MM.1S (cell line): ENCODE results near the gene PES1.
"Not testable (repeated sequence)": the region's sequence is repeated elsewhere in the genome, so short reads cannot be mapped to it uniquely, and the experiment has no call there.

Experiments
- DNase-seq: peaks from one replicate; pipeline ENCODE4 v3.0.0-alpha.2; 2015
- H2AFZ ChIP-seq: fragments of 300-600 bp; sonication (generic); 2 replicates; pipeline ENCODE4 v1.6.0; 2016; ENCODE audit warnings: antibody characterized with exemption, low read length
- H3F3A ChIP-seq: fragments of 300-600 bp; sonication (generic); 2 replicates; pipeline ENCODE4 v1.6.1; 2016; ENCODE audit warnings: mild to moderate bottlenecking, antibody characterized with exemption, low read length, moderate library complexity, mixed read lengths; ENCODE audit not compliant: insufficient read depth
- H3K27ac ChIP-seq: fragments of 300-600 bp; sonication (generic); 2 replicates; pipeline ENCODE4 v1.5.1; 2016; ENCODE audit warnings: mild to moderate bottlenecking, low read length
- H3K27me3 ChIP-seq: fragments of 300-600 bp; sonication (generic); replicated peaks from 2 replicates; pipeline ENCODE4 v1.6.0; 2016; ENCODE audit warnings: low read length; ENCODE audit not compliant: insufficient read depth
- H3K36me3 ChIP-seq: fragments of 300-600 bp; sonication (generic); replicated peaks from 2 replicates; pipeline ENCODE4 v1.6.1; 2016; ENCODE audit warnings: mild to moderate bottlenecking, low read length, mixed read lengths; ENCODE audit not compliant: insufficient read depth
- H3K4me1 ChIP-seq: fragments of 300-600 bp; sonication (generic); 2 replicates; pipeline ENCODE4 v1.6.1; 2016; ENCODE audit warnings: low read length, mixed read lengths
- H3K4me2 ChIP-seq: fragments of 300-600 bp; sonication (generic); 2 replicates; pipeline ENCODE4 v1.6.0; 2016; ENCODE audit warnings: low read depth, low read length
- H3K4me3 ChIP-seq: fragments of 300-600 bp; sonication (generic); 2 replicates; pipeline ENCODE4 v1.5.1; 2016; ENCODE audit warnings: low read length, mixed read lengths
- H3K79me2 ChIP-seq: fragments of 300-600 bp; sonication (generic); 2 replicates; pipeline ENCODE4 v1.6.1; 2016; ENCODE audit warnings: mixed run types, low read length, mixed read lengths
- H3K9ac ChIP-seq: fragments of 300-600 bp; sonication (generic); 2 replicates; pipeline ENCODE4 v1.6.1; 2016; ENCODE audit warnings: low read length, mixed read lengths
- H3K9me2 ChIP-seq: fragments of 300-600 bp; sonication (generic); replicated peaks from 2 replicates; pipeline ENCODE4 v1.6.1; 2016; ENCODE audit warnings: mild to moderate bottlenecking, low read length, mixed read lengths; ENCODE audit not compliant: insufficient read depth
- H3K9me3 ChIP-seq: fragments of 300-600 bp; sonication (generic); replicated peaks from 2 replicates; pipeline ENCODE4 v1.6.1; 2016; ENCODE audit warnings: mild to moderate bottlenecking, low read length, mixed read lengths; ENCODE audit not compliant: insufficient read depth
- H4K20me1 ChIP-seq: fragments of 300-600 bp; sonication (generic); 2 replicates; pipeline ENCODE4 v1.6.1; 2016; ENCODE audit warnings: mild to moderate bottlenecking, low read length, moderate library complexity, mixed read lengths; ENCODE audit not compliant: insufficient read depth
- CTCF ChIP-seq: fragments of 300-600 bp; sonication (generic); IDR thresholded peaks from 2 replicates; pipeline ENCODE4 v1.5.1; 2016; ENCODE audit warnings: antibody characterized with exemption, low read length, mixed read lengths
- EZH2 ChIP-seq: fragments of 300-600 bp; sonication (generic); optimal IDR thresholded peaks from 2 replicates; pipeline ENCODE3; 2017; ENCODE audit warnings: low read depth, mild to moderate bottlenecking, antibody characterized with exemption, low read length, mixed read lengths
- EZH2phosphoT487 ChIP-seq: fragments of 300-600 bp; sonication (generic); IDR thresholded peaks from 2 replicates; pipeline ENCODE4 v1.6.1; 2018; ENCODE audit warnings: antibody characterized with exemption, low read length

The PES1 gene

DNA sequence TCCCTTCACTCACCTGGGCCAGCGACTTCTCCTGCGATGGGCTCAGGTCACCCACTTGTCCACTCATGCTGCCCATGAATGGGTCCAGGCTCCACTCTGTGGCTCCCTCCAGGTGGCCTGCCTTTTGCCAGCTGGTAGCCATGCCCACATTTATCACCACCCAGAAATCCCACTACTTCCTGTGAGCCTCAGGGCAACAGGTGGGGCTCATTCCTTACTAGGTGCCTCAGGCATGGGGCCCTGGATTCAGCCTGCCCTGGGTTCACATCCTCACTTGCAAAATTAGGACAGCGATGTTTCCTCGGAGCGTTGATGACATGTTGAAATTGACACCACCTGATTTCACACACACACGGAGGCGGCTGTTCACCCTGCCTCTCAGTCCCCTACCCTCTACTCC, 45.1 kb downstream of the PES1 start, which contains the start of gene SEC14L6:
Gene SEC14L6, minus strand, starts transcription at position 126 of the 400 bp plus-strand sequence. Its CDS starts 59 bp downstream, at position 67.
- no peaks in the 10 kb centered on the region for H3K79me2 ChIP-seq
- H3K4me1 ChIP-seq, result no peaks in the 10 kb centered on the region
- H3K4me3 ChIP-seq, result no peak within 1 kb of the TSS
- no peak for DNase-seq
- no peak within 1 kb of the TSS for H3K27ac ChIP-seq
- no peak within 1 kb of the TSS for H2AFZ ChIP-seq
- no peak within 1 kb of the TSS for H3K9ac ChIP-seq
- no peak within 1 kb of the TSS for H3K4me2 ChIP-seq
- no peaks in the 10 kb centered on the region for H3K36me3 ChIP-seq
- no peak for TF ChIP-seq CTCF
- H3K9me3 ChIP-seq, result no peaks in the 10 kb centered on the region
- no peaks in the 10 kb centered on the region for H4K20me1 ChIP-seq
- H3K27me3 ChIP-seq, result peaks cover 62% of the 10 kb centered on the region
- no peaks in the 10 kb centered on the region for H3F3A ChIP-seq
- no peaks in the 10 kb centered on the region for H3K9me2 ChIP-seq

DNA sequence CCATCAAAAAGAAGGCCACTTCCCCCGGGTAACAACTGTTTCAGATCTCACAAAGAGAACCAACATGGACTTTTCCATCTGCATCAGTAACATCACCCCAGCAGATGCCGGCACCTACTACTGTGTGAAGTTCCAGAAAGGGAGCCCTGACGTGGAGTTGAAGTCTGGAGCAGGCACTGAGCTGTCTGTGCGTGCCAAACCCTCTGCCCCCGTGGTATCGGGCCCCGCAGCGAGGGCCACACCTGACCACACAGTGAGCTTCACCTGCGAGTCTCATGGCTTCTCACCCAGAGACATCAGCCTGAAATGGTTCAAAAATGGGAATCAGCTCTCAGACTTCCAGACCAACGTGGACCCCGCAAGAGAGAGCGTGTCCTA, 48.9 kb downstream of the PES1 start:
- no peaks in the 10 kb centered on the region for H3K9me3 ChIP-seq
- H3K4me1 ChIP-seq, result no peaks in the 10 kb centered on the region
- H3K4me2 ChIP-seq, result no peak overlapping the region
- H3K79me2 ChIP-seq, result no peaks in the 10 kb centered on the region
- H3F3A ChIP-seq, result no peaks in the 10 kb centered on the region
- no peak overlapping the region for H3K9ac ChIP-seq
- no peak overlapping the region for H3K27ac ChIP-seq
- no peaks in the 10 kb centered on the region for H3K9me2 ChIP-seq
- peaks cover 50% of the 10 kb centered on the region for H3K27me3 ChIP-seq
- no peaks in the 10 kb centered on the region for H3K36me3 ChIP-seq
- H4K20me1 ChIP-seq, result no peaks in the 10 kb centered on the region
- no peak overlapping the region for H2AFZ ChIP-seq
- no peak for TF ChIP-seq EZH2
- TF ChIP-seq CTCF, result no peak
- no peak for TF ChIP-seq EZH2phosphoT487
- H3K4me3 ChIP-seq, result no peak overlapping the region
- DNase-seq, result no peak

DNA sequence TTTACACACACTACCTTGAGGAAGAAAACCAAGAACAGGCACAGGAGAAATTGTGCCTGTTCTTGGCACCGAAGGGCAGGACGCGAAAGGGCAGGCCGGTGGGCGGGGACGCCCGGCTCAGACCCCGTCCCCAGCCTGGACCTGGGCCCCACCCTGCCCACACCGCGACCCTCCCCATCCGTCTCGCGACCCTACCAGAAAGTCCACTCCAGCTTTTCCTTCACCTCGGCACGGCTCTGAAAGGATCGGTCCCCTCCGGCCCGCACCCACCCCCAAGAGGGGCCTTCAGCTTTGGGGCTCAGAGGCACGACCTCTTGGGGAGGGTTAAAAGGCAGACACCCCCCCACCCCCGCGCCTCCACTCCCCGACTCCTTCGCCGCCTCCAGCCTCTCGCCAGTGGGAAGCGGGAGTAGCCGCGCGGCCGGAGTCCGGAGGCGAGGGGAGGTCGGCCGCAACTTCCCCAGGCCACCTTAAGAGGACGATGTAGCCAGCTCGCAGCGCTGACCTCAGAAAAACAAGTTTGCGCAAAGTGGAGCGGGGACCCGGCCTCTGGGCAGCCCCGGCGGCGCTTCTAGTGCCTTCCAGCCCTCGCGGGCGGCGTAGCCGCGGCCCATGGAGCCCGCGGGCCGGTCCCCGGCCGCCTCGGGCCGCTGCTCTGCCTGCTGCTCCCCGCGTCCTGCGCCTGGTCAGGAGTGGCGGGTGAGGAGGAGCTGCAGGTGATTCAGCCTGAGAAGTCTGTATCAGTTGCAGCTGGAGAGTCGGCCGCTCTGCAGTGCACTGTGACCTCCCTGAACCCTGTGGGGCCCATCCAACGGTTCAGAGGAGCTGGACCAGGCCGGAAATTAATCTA, 49.5 kb downstream of the PES1 start:
- Histone ChIP-seq H3K79me2 (no peaks in the 10 kb centered on the region), H3K4me3 (no peak overlapping the region), H3K9ac (no peak overlapping the region), H3K27me3 (peaks cover 46% of the 10 kb centered on the region), H3F3A (no peaks in the 10 kb centered on the region), H3K36me3 (no peaks in the 10 kb centered on the region), H3K27ac (no peak overlapping the region), H3K4me2 (no peak overlapping the region), H4K20me1 (no peaks in the 10 kb centered on the region), H2AFZ (no peak overlapping the region), H3K9me3 (no peaks in the 10 kb centered on the region), H3K4me1 (no peaks in the 10 kb centered on the region), H3K9me2 (no peaks in the 10 kb centered on the region)
- no peak for DNase-seq
- TF ChIP-seq EZH2phosphoT487 (no peak), EZH2 (no peak), CTCF (no peak)

- H3K9me3 ChIP-seq, H3K27ac ChIP-seq, H4K20me1 ChIP-seq, DNase-seq, H3K4me1 ChIP-seq, H2AFZ ChIP-seq, H3K4me3 ChIP-seq, H3K36me3 ChIP-seq, H3K9me2 ChIP-seq, H3K9ac ChIP-seq, H3F3A ChIP-seq, H3K79me2 ChIP-seq, H3K4me2 ChIP-seq: not testable (repeated sequence)
- H3K27me3 ChIP-seq, result peaks cover 44% of the 10 kb centered on the region
Observed at GRCh38 chr22:30541511-30541910, 50.2 kb downstream of the PES1 start.
